Fibroblast of lung (primary cell): ENCODE data around the gene NFE2L3. TPM values are rescaled to one million over a fixed set of nuclear protein-coding genes. Genes with fewer than 3 reads are reported as not detected.
A peak's percentile ranks its signal among the peaks of the same experiment; 100 is the strongest.
"Not testable (repeated sequence)": the region's sequence is repeated elsewhere in the genome, so short reads cannot be mapped to it uniquely, and the experiment has no call there.

Source experiments
- DNase-seq, 2 donors: peaks; one replicate each; pipeline versions ENCODE4 v3.0.0 to v3.0.0-alpha.2; 2010; ENCODE audit warnings: low read depth in 2 of 2
- H2AFZ ChIP-seq: 2 replicates; pipeline ENCODE4 v1.5.1; 2012; ENCODE audit warnings: low read length, control low read depth, inconsistent platforms
- H3K27ac ChIP-seq: 2 replicates; pipeline ENCODE4 v1.5.1; 2011; ENCODE audit warnings: low read length, control low read depth; ENCODE audit not compliant: insufficient read depth
- H3K27me3 ChIP-seq: 2 replicates; pipeline ENCODE4 v1.5.1; 2011; ENCODE audit warnings: mild to moderate bottlenecking, low read length; ENCODE audit not compliant: control insufficient read depth, insufficient read depth
- H3K36me3 ChIP-seq: 2 replicates; pipeline ENCODE4 v1.5.1; 2011; ENCODE audit warnings: low read length; ENCODE audit not compliant: control insufficient read depth, insufficient read depth
- H3K4me1 ChIP-seq: 2 replicates; pipeline ENCODE4 v1.5.1; 2011; ENCODE audit warnings: low read length; ENCODE audit not compliant: control insufficient read depth, insufficient read depth; ENCODE audit errors: extremely low read depth
- H3K4me2 ChIP-seq: 2 replicates; pipeline ENCODE4 v1.5.1; 2011; ENCODE audit warnings: low read length, control low read depth; ENCODE audit not compliant: insufficient read depth; ENCODE audit errors: extremely low read depth
- H3K4me3 ChIP-seq, 4 experiments: fragments of 200-600 bp in 1 of 4; sonication (generic) in 1 of 4; replicated peaks in 1 of 4; 2 replicates each; pipeline ENCODE4 v1.5.1; 2011 to 2016; ENCODE audit warnings: low read length in 4 of 4, low read depth in 3 of 4, mild to moderate bottlenecking in 3 of 4, control low read depth in 2 of 4, inconsistent platforms in 1 of 4, mixed read lengths in 1 of 4; ENCODE audit not compliant: insufficient read depth in 1 of 4; ENCODE audit errors: control extremely low read depth in 1 of 4
- H3K79me2 ChIP-seq: 2 replicates; pipeline ENCODE4 v1.5.1; 2012; ENCODE audit warnings: mild to moderate bottlenecking, low read length, inconsistent platforms; ENCODE audit not compliant: control insufficient read depth, insufficient read depth
- H3K9ac ChIP-seq: 2 replicates; pipeline ENCODE4 v1.5.1; 2011; ENCODE audit warnings: mild to moderate bottlenecking, low read length, control low read depth; ENCODE audit not compliant: insufficient read depth
- H3K9me3 ChIP-seq: 2 replicates; pipeline ENCODE4 v1.5.1; 2012; ENCODE audit warnings: low read depth, low read length; ENCODE audit not compliant: control insufficient read depth, insufficient read depth
- H4K20me1 ChIP-seq: 2 replicates; pipeline ENCODE4 v1.5.1; 2011; ENCODE audit warnings: low read length; ENCODE audit not compliant: control insufficient read depth, insufficient read depth; ENCODE audit errors: extremely low read depth
- EZH2 ChIP-seq: IDR thresholded peaks from 2 replicates; pipeline ENCODE4 v1.5.1; 2012; ENCODE audit warnings: low read length, control low read depth, mild to moderate bottlenecking; ENCODE audit errors: missing control alignments
- polyA plus RNA-seq, 2 donors: library from polyadenylated mRNA; depleted of rRNA in 1 of 2; stranded (reverse) in 1 of 2; unstranded in 1 of 2; fragments of >200 nt; gene quantifications; 2 replicates each; pipeline ENCODE4 v1.2.1, GENCODE V29; 2011 to 2012; ENCODE audit warnings: missing spikeins in 1 of 2
- total RNA-seq: library from RNA; depleted of rRNA; stranded (reverse); fragments of >200 nt; gene quantifications from 2 replicates; pipeline ENCODE4 v1.2.1, GENCODE V29; 2014
- TF ChIP-seq, protein P1 (sequence below), 2 donors: IDR thresholded peaks in 1 of 2; conservative IDR thresholded peaks in 1 of 2; 1 replicate in 1 of 2; 2 replicates in 1 of 2; pipeline ENCODE4 v1.5.1; 2011 to 2012; ENCODE audit warnings: low read length in 2 of 2, control low read depth in 1 of 2, inconsistent platforms in 1 of 2, low read depth in 1 of 2, mild to moderate bottlenecking in 1 of 2

Gene NFE2L3
- total and polyA plus RNA-seq, 2 donors (not counting 1 experiment from before 2014, with no cell fraction given) = 5.3 to 9.1 TPM

GRCh38 chr7:26149391-26149977, 2.5 kb upstream of the NFE2L3 start:
- no peak overlapping the region for H3K27ac ChIP-seq
- no peak overlapping the region for H3K4me2 ChIP-seq
- H3K9ac ChIP-seq = no peak overlapping the region
- no peak for TF ChIP-seq EZH2
- TF ChIP-seq, protein P1, sequence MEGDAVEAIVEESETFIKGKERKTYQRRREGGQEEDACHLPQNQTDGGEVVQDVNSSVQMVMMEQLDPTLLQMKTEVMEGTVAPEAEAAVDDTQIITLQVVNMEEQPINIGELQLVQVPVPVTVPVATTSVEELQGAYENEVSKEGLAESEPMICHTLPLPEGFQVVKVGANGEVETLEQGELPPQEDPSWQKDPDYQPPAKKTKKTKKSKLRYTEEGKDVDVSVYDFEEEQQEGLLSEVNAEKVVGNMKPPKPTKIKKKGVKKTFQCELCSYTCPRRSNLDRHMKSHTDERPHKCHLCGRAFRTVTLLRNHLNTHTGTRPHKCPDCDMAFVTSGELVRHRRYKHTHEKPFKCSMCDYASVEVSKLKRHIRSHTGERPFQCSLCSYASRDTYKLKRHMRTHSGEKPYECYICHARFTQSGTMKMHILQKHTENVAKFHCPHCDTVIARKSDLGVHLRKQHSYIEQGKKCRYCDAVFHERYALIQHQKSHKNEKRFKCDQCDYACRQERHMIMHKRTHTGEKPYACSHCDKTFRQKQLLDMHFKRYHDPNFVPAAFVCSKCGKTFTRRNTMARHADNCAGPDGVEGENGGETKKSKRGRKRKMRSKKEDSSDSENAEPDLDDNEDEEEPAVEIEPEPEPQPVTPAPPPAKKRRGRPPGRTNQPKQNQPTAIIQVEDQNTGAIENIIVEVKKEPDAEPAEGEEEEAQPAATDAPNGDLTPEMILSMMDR (conservative IDR thresholded peaks at IDR 0.05 in 1 of 2, IDR thresholded peaks at IDR 0.05 in 1 of 2; ENCODE audit: low read depth in 1 of 2, low read length in 2 of 2) = no peak
- no peak overlapping the region for H2AFZ ChIP-seq
- H3K4me1 ChIP-seq = peaks cover 3% of the 10 kb centered on the region
- no peaks in the 10 kb centered on the region for H3K79me2 ChIP-seq
- H4K20me1 ChIP-seq = no peaks in the 10 kb centered on the region
- no peak for DNase-seq
- H3K4me3 ChIP-seq = no peak overlapping the region
- H3K27me3 ChIP-seq = peaks cover 3% of the 10 kb centered on the region
- no peaks in the 10 kb centered on the region for H3K9me3 ChIP-seq
- H3K36me3 ChIP-seq = no peaks in the 10 kb centered on the region

DNA sequence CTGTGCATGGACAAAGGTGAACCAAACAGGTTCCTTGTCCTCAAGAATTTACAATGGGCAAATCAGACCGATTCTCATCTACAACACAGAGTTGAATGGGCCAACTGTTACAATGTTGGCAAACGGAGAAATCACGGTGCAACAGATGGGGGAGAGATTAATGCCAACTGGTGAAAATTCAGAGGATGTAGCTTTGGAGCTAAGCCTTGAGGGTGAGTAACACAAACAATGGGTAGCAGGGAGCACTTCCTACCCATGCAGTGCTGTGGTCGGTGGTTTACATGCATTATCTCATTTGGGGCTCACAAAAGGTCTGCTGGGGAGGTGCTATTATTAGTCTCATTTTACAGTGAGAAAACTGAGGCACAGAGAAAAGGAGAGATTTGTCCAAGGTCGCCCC, 902 bp upstream of the NFE2L3 start:
- Histone ChIP-seq H3K27me3 (peaks cover 3% of the 10 kb centered on the region), H3K36me3 (no peaks in the 10 kb centered on the region), H3K4me3 (no peak overlapping the region), H4K20me1 (no peaks in the 10 kb centered on the region), H3K79me2 (no peaks in the 10 kb centered on the region), H3K9ac (no peak overlapping the region), H3K4me1 (peaks cover 7% of the 10 kb centered on the region), H2AFZ (no peak overlapping the region), H3K9me3 (no peaks in the 10 kb centered on the region), H3K4me2 (no peak overlapping the region), H3K27ac (no peak overlapping the region)
- DNase-seq = no peak
- TF ChIP-seq, protein P1 (conservative IDR thresholded peaks at IDR 0.05 in 1 of 2, IDR thresholded peaks at IDR 0.05 in 1 of 2; ENCODE audit: low read depth in 1 of 2, low read length in 2 of 2) = no peak
- no peak for TF ChIP-seq EZH2

GRCh38 chr7:26151650-26151952, 397 bp upstream of the NFE2L3 start:
- TF ChIP-seq, protein P1 (conservative IDR thresholded peaks at IDR 0.05 in 1 of 2, IDR thresholded peaks at IDR 0.05 in 1 of 2; ENCODE audit: low read depth in 1 of 2, low read length in 2 of 2) = no peak
- TF ChIP-seq EZH2 = no peak
- Histone ChIP-seq H3K36me3 (no peaks in the 10 kb centered on the region), H3K27me3 (peaks cover 3% of the 10 kb centered on the region), H2AFZ (peak overlapping the region; percentile 87), H3K4me1 (peaks cover 7% of the 10 kb centered on the region), H3K9ac (no peak overlapping the region), H3K79me2 (no peaks in the 10 kb centered on the region), H3K9me3 (no peaks in the 10 kb centered on the region), H3K4me2 (peak overlapping the region; percentile 75), H4K20me1 (no peaks in the 10 kb centered on the region), H3K27ac (no peak overlapping the region), H3K4me3 (peak overlapping the region in 3 of 4 experiments; percentile 46 to 62 (median 48))
- no peak for DNase-seq

DNA sequence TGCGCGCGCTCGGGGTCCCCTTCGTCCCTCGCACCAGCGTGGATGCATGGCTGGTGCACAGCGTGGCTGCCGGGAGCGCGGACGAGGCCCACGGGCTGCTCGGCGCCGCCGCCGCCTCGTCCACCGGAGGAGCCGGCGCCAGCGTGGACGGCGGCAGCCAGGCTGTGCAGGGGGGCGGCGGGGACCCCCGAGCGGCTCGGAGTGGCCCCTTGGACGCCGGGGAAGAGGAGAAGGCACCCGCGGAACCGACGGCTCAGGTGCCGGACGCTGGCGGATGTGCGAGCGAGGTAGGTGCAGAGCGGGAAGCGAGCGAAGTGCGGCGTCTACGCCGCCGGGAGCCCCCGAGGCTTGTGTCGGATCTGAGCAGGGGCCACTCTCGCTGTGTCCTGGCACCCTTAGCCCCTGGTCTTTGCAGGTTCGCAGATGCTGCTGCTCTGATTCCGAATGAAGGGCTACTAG, 813 bp downstream of the NFE2L3 start:
- H3K36me3 ChIP-seq, H3K79me2 ChIP-seq, H4K20me1 ChIP-seq, DNase-seq, H3K27me3 ChIP-seq, H3K9ac ChIP-seq, H3K4me1 ChIP-seq, H3K9me3 ChIP-seq, H3K27ac ChIP-seq, H2AFZ ChIP-seq: not testable (repeated sequence)
- H3K4me2 ChIP-seq = peak overlapping the region; percentile 58
- peak overlapping the region in 3 of 4 experiments; percentile 48 to 67 (median 62) for H3K4me3 ChIP-seq
